Naive thymus-derived CD4-positive, alpha-beta T cell (primary cell): Measurements from ENCODE around the gene PRPH. TPM values are rescaled to one million over a fixed set of nuclear protein-coding genes. Genes with fewer than 3 reads are reported as not detected.

Source experiments
- ATAC-seq: fragments of 150-1000 bp; cut with Tn5 transposase; 2 replicates; pipeline ENCODE4 v1.10.0; 2021; ENCODE audit warnings: mild to moderate bottlenecking, moderate library complexity
- CTCF ChIA-PET: fragments of 350-600 bp; sonication (Branson Sonifier 250); formaldehyde crosslinking; loops from one replicate; lab custom pipeline; 2021; ENCODE audit warnings: antibody characterized with exemption; lab: Charles Lee
- POLR2A ChIA-PET: fragments of 350-600 bp; sonication (Branson Sonifier 250); formaldehyde crosslinking; loops from one replicate; lab custom pipeline; 2021; ENCODE audit warnings: antibody characterized with exemption, inconsistent platforms; lab: Charles Lee
- DNase-seq, 9 donors: peaks; one replicate each; pipeline versions ENCODE4 v3.0.0 to v3.0.0-alpha.2; 2020 to 2022; ENCODE audit warnings: mixed read lengths in 1 of 9
- H3K27ac ChIP-seq: one replicate; pipeline ENCODE4 v1.7.0; 2013; ENCODE audit warnings: mild to moderate bottlenecking, low read depth, low read length, moderate library complexity
- H3K27me3 ChIP-seq, 2 donors: one replicate each; pipeline ENCODE4 v1.7.0; 2013; ENCODE audit warnings: low read length in 2 of 2, mild to moderate bottlenecking in 2 of 2, moderate library complexity in 2 of 2; ENCODE audit not compliant: control insufficient read depth in 2 of 2, insufficient read depth in 2 of 2
- H3K36me3 ChIP-seq, 3 experiments: 1 replicate in 2 of 3; 2 replicates in 1 of 3; pipeline ENCODE4 v1.7.0; 2013; ENCODE audit warnings: low read length in 3 of 3, mild to moderate bottlenecking in 3 of 3, moderate library complexity in 1 of 3; ENCODE audit not compliant: insufficient read depth in 3 of 3, control insufficient read depth in 2 of 3
- H3K4me1 ChIP-seq, 2 donors: one replicate each; pipeline ENCODE4 v1.7.0; 2013; ENCODE audit warnings: low read length in 2 of 2, mild to moderate bottlenecking in 2 of 2, moderate library complexity in 1 of 2; ENCODE audit not compliant: control insufficient read depth in 2 of 2, insufficient read depth in 2 of 2
- H3K4me3 ChIP-seq: 2 replicates; pipeline ENCODE4 v1.7.0; 2013; ENCODE audit warnings: mild to moderate bottlenecking, low read length
- H3K9me3 ChIP-seq, 3 experiments: 1 replicate in 2 of 3; 2 replicates in 1 of 3; pipeline ENCODE4 v1.7.0; 2013; ENCODE audit warnings: low read length in 3 of 3; ENCODE audit not compliant: control insufficient read depth in 2 of 3
- H3K27ac Mint-ChIP-seq, 9 donors: one replicate each; pipeline ENCODE4 v1.8.0; 2020 to 2022; ENCODE audit warnings: mixed read lengths in 9 of 9, mild to moderate bottlenecking in 8 of 9, moderate library complexity in 5 of 9, inconsistent platforms in 2 of 9
- H3K27me3 Mint-ChIP-seq, 5 donors: one replicate each; pipeline ENCODE4 v1.8.0; 2021 to 2022; ENCODE audit warnings: mixed read lengths in 5 of 5, mild to moderate bottlenecking in 1 of 5
- H3K36me3 Mint-ChIP-seq, 5 donors: one replicate each; pipeline ENCODE4 v1.8.0; 2020 to 2022; ENCODE audit warnings: mixed read lengths in 5 of 5, mild to moderate bottlenecking in 3 of 5, inconsistent platforms in 1 of 5
- H3K4me1 Mint-ChIP-seq, 7 donors: one replicate each; pipeline ENCODE4 v1.8.0; 2020 to 2022; ENCODE audit warnings: mixed read lengths in 7 of 7, mild to moderate bottlenecking in 3 of 7, inconsistent platforms in 1 of 7
- H3K4me3 Mint-ChIP-seq, 10 donors: one replicate each; pipeline ENCODE4 v1.8.0; 2020 to 2022; ENCODE audit warnings: mild to moderate bottlenecking in 10 of 10, mixed read lengths in 10 of 10, moderate library complexity in 6 of 10, inconsistent platforms in 2 of 10
- H3K9me3 Mint-ChIP-seq, 11 donors: one replicate each; pipeline ENCODE4 v1.8.0; 2020 to 2022; ENCODE audit warnings: mixed read lengths in 11 of 11, mild to moderate bottlenecking in 4 of 11, inconsistent platforms in 1 of 11, moderate library complexity in 1 of 11
- intact Hi-C, 2 donors: fragments of 100-400 bp; cut with micrococcal nuclease; formaldehyde crosslinking; loops; one replicate each; pipeline ENCODE4 v1.15.1; 2023
- polyA plus RNA-seq, 2 donors: library from polyadenylated mRNA; unstranded; fragments of 300-500 nt; fragmentation: Illumina TruSeq; gene quantifications; one replicate each; pipeline ENCODE4 v1.2.3, GENCODE V29; 2021
- total RNA-seq, 6 experiments: library from RNA in 5 of 6; stranded (reverse) in 5 of 6; gene quantifications; 1 replicate in 5 of 6; 2 replicates in 1 of 6; pipeline ENCODE4 v1.2.3 and lab custom pipeline; 2021 to 2026

PRPH gene
- total and polyA plus RNA-seq, 7 experiments from 2014 or later: not detected

DNA sequence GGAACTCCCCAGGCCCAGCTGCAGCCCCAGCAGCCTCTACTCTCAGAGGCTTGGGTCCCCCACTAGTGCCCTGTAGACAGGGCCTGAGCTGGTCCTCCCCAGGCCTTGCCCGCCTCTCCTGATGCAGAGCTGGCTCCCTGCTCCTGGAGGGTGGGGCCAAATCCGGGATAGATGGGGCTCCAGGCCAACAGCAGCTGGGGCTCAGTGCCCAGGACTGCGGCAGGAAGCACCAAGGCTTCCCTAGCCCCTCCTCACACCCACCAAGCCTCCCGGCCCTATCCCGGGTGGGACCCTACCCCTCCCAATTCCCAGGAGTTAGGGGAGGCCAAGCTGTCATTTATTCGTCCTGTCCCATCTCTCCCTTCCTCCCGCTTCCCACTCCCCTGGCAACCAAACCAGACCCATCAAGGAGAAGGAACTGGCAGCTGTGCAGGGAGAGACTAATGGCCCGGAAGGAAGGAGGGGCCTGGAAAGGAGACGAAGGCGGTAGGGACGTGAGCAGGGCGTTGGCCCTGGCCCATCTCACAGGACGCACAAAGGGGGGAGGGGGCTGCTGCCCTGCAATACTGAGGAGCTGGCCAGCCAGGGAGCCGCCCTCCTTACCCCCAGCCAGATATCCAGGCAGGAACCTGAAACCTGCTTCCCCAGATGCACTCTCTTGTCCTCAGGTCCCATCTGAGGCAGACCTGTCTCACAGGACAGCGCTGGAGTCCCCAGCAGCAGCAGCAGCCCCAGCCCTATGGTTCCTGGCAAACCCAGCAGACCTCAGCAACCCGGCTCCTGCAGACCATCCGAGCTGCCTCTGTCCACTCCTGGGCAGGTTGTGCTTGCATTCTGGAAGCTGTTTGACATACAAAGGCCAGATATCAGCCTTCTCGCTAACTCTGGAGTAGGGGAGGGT lies 1.6 kb upstream of the PRPH start:
- Mint-ChIP-seq H3K36me3 (no peaks in the 10 kb centered on the region), H3K27ac (no peak overlapping the region), H3K27me3 (peaks cover 28 to 64% (median 40%) of the 10 kb centered on the region in 5 donors), H3K4me3 (no peak overlapping the region), H3K4me1 (peaks cover 7 to 21% (median 19%) of the 10 kb centered on the region in 7 donors), H3K9me3 (no peaks in the 10 kb centered on the region)
- H3K27me3 ChIP-seq: peaks cover 0 to 22% of the 10 kb centered on the region in 2 donors
- CTCF ChIA-PET: no interaction called here
- ATAC-seq (no peak), DNase-seq (no peak)
- POLR2A ChIA-PET: no interaction called here
- peaks cover 10 to 11% of the 10 kb centered on the region in 2 donors for H3K4me1 ChIP-seq
- H3K4me3 ChIP-seq: no peak overlapping the region
- H3K27ac ChIP-seq: no peak overlapping the region
- H3K9me3 ChIP-seq: no peaks in the 10 kb centered on the region
- no peaks in the 10 kb centered on the region for H3K36me3 ChIP-seq
- intact Hi-C loops: no loop called here

DNA sequence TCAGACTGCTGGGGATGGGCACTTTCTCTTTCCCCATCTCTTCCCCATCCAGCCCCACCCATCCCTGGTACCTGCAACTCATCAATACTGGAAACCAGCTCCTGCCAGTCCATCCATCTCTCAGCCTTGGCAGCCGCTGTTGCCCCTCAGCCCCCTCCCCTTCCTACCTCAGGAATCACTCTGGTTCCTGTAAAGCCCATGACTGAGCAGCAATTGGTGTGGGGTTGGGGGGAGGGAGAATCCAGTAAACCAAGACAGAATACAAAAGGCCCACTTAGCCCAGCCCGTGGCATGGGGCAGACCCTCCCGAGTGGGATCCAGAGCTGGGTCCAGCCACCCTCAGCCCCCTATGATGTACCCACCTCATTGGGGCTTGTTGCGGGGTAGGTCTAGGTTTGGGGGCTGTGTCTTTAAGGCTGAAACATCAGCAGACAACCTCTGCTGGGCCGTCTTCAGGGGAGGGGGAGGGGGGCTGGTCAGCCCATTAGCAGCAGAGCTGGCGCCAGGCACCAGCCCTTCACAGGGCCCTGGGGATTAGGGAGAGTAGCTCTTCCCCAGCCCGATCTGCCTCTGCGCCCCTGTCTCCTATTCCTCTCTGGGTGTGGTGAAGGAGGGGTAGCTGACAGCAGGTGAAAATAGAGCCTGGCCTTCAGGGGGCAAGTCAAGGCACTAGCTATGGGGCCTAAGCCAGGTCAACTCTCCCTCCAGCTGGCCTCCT lies 702 bp upstream of the PRPH start:
- Histone ChIP-seq H3K4me1 (peaks cover 10 to 11% of the 10 kb centered on the region in 2 donors), H3K27ac (no peak overlapping the region), H3K9me3 (no peaks in the 10 kb centered on the region), H3K27me3 (peaks cover 0 to 28% of the 10 kb centered on the region in 2 donors), H3K36me3 (no peaks in the 10 kb centered on the region), H3K4me3 (no peak overlapping the region)
- no peak overlapping the region for H3K27ac Mint-ChIP-seq
- H3K4me3 Mint-ChIP-seq: no peak overlapping the region
- intact Hi-C loops: no loop called here
- peaks cover 32 to 71% (median 40%) of the 10 kb centered on the region in 5 donors for H3K27me3 Mint-ChIP-seq
- no peaks in the 10 kb centered on the region for H3K36me3 Mint-ChIP-seq
- ATAC-seq (no peak), DNase-seq (no peak)
- CTCF ChIA-PET: interaction anchor here (0.9 to 1.6 kb wide), 4 partner anchors 10 to 52 kb away, joined by 3 to 8 read pairs (median 4); no protein-coding TSS in a partner anchor
- peaks cover 7 to 27% (median 21%) of the 10 kb centered on the region in 7 donors for H3K4me1 Mint-ChIP-seq
- POLR2A ChIA-PET: no interaction called here
- H3K9me3 Mint-ChIP-seq: peaks cover 0 to 2% (median 0%) of the 10 kb centered on the region in 11 donors

DNA sequence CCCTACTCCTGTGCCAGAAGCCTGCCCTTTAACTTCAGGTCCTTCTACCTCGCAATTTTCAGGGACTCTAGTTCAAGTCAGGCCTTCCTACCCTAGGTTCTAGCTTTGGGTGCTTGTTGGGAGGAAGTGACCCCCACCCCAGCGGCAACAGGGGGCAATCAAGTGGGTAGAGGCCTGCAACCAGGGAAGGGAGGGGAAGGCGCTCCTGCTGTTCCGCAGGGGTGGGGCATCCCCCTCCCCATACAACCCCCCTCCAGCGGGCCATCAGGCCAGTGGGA lies 204 bp upstream of the PRPH start:
- H3K27me3 Mint-ChIP-seq: peaks cover 32 to 71% (median 40%) of the 10 kb centered on the region in 5 donors
- CTCF ChIA-PET: interaction anchor here (0.5 to 1.6 kb wide), 6 partner anchors 10 to 281 kb away, joined by 3 to 8 read pairs (median 4); no protein-coding TSS in a partner anchor
- intact Hi-C loops: no loop called here
- peak overlapping the region in 1 of 10 donors; percentile 80 for H3K4me3 Mint-ChIP-seq
- H3K4me1 Mint-ChIP-seq: peaks cover 7 to 27% (median 21%) of the 10 kb centered on the region in 7 donors
- DNase-seq: no peak
- peaks cover 0 to 2% (median 0%) of the 10 kb centered on the region in 11 donors for H3K9me3 Mint-ChIP-seq
- Histone ChIP-seq H3K27me3 (peaks cover 0 to 28% of the 10 kb centered on the region in 2 donors), H3K4me3 (no peak overlapping the region), H3K36me3 (no peaks in the 10 kb centered on the region), H3K9me3 (no peaks in the 10 kb centered on the region), H3K4me1 (peaks cover 10 to 11% of the 10 kb centered on the region in 2 donors), H3K27ac (no peak overlapping the region)
- no peak overlapping the region for H3K27ac Mint-ChIP-seq
- POLR2A ChIA-PET: interaction anchor here (0.6 kb wide), 1 partner anchor 394 kb away, joined by 3 read pairs; no protein-coding TSS in a partner anchor
- no peaks in the 10 kb centered on the region for H3K36me3 Mint-ChIP-seq
- ATAC-seq: no peak

DNA sequence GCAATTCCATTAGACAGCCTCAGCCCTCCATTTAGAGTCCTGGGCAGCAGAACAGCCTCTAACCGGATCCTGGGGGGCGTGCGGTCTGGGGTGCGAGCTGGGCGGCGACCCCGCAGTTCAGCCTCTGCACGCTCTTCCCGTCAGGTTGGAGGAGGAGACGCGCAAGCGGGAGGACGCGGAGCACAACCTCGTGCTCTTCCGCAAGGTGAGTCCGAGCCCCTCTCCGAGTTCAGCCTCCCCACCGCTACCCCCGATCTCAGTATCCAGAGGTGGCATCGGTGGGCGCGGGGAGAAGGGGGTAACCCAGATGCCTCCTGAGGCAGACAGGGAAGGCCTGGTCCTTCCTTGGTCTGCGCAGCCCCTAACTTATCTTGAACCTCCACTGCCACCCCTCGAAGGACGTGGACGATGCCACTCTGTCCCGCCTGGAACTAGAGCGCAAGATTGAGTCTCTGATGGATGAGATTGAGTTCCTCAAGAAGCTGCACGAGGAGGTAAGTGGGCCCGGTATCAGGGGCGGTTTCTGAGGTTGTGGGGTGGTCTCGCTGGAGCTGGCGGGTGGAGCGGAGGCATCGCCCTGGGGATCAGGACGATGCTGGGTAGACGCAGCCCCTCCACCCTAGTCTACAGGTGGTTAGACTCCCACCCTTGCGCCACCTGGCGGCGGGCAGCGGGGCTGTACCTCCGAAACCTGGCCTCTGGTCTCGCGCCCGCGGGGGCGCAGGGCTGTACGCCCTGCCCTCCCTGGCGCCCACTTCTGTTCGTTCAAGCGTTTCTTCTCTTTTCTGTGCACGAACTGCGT lies 1.3 kb downstream of the PRPH start:
- Mint-ChIP-seq H3K36me3 (no peaks in the 10 kb centered on the region), H3K27me3 (peaks cover 38 to 68% (median 46%) of the 10 kb centered on the region in 5 donors), H3K9me3 (peaks cover 0 to 2% (median 0%) of the 10 kb centered on the region in 11 donors), H3K4me1 (peaks cover 7 to 27% (median 21%) of the 10 kb centered on the region in 7 donors), H3K4me3 (peak overlapping the region; percentile 57 to 83 (median 74)), H3K27ac (no peak overlapping the region)
- POLR2A ChIA-PET: interaction anchor here (1.2 kb wide), 1 partner anchor 37 kb away, joined by 4 read pairs; no protein-coding TSS in a partner anchor
- H3K4me1 ChIP-seq: peaks cover 10 to 11% of the 10 kb centered on the region in 2 donors
- intact Hi-C loops: loop anchor here (1.0 to 2.0 kb wide), 3 partner anchors 8 to 47 kb away; partner anchors contain the start of gene TROAP (in 1 of the 2)
- no peaks in the 10 kb centered on the region for H3K36me3 ChIP-seq
- no peaks in the 10 kb centered on the region for H3K9me3 ChIP-seq
- peaks cover 0 to 28% of the 10 kb centered on the region in 2 donors for H3K27me3 ChIP-seq
- no peak overlapping the region for H3K27ac ChIP-seq
- CTCF ChIA-PET: interaction anchor here (0.6 to 1.6 kb wide), 4 partner anchors 9 to 145 kb away, joined by 3 to 4 read pairs (median 4); partner anchors contain the start of gene C1QL4
- ATAC-seq (peak; percentile 82), DNase-seq (peak; percentile 37 to 75 (median 58))
- H3K4me3 ChIP-seq: peak overlapping the region; percentile 36

DNA sequence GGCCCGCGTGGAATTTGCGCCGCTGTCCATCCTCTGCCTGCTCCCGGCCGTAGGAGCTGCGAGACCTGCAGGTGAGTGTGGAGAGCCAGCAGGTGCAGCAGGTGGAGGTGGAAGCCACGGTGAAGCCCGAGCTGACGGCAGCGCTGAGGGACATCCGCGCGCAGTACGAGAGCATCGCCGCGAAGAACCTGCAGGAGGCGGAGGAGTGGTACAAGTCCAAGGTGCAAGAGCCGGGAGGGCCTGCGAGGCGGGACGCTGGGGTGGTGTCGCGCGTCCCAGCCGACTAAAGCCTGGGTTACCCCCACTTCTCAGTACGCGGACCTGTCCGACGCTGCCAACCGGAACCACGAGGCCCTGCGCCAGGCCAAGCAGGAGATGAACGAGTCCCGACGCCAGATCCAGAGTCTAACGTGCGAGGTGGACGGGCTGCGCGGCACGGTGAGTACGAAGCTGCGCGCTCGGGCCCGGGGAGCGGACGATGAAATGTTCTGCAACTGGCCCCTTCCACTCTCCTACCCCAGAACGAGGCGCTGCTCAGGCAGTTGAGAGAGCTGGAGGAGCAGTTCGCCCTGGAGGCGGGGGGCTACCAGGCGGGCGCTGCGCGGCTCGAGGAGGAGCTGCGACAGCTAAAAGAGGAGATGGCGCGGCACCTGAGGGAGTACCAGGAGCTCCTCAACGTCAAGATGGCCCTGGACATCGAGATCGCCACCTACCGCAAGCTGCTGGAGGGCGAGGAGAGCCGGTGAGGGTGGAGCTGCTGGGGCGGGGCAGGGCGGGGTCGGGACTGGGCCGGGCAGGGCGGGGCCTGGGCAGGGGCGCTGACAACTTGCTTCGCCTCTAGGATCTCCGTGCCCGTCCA lies 2.1 kb downstream of the PRPH start:
- ATAC-seq (peak; percentile 61), DNase-seq (peak in 4 of 9 donors; percentile 39 to 55 (median 40))
- H3K27me3 Mint-ChIP-seq: peaks cover 39 to 64% (median 48%) of the 10 kb centered on the region in 5 donors
- Histone ChIP-seq H3K4me1 (peaks cover 10 to 11% of the 10 kb centered on the region in 2 donors), H3K9me3 (no peaks in the 10 kb centered on the region), H3K27me3 (peaks cover 0 to 28% of the 10 kb centered on the region in 2 donors), H3K4me3 (peak overlapping the region; percentile 36), H3K27ac (no peak overlapping the region), H3K36me3 (no peaks in the 10 kb centered on the region)
- H3K4me3 Mint-ChIP-seq: peak overlapping the region; percentile 59 to 83 (median 74)
- H3K36me3 Mint-ChIP-seq: no peaks in the 10 kb centered on the region
- ChIA-PET POLR2A (interaction anchor here (1.2 kb wide), 1 partner anchor 36 kb away, joined by 4 read pairs; no protein-coding TSS in a partner anchor), CTCF (interaction anchor here (1.0 to 1.6 kb wide), 4 partner anchors 8 to 257 kb away, joined by 3 to 4 read pairs (median 3); partner anchors contain the start of gene C1QL4)
- no peak overlapping the region for H3K27ac Mint-ChIP-seq
- peaks cover 0 to 2% (median 0%) of the 10 kb centered on the region in 11 donors for H3K9me3 Mint-ChIP-seq
- peaks cover 7 to 27% (median 25%) of the 10 kb centered on the region in 7 donors for H3K4me1 Mint-ChIP-seq
- intact Hi-C loops: loop anchor here (1.0 to 2.0 kb wide), 4 partner anchors 9 to 46 kb away; partner anchors contain the start of gene TROAP (in 1 of the 2)
